IMR-90 (cell line): ENCODE data around the gene RIF1. TPM values are rescaled to one million over a fixed set of nuclear protein-coding genes. Genes with fewer than 3 reads are reported as not detected.

Experiments used
- ATAC-seq: fragments of 200-7000 bp; cut with Tn5 transposase; 2 replicates; pipeline ENCODE4 v1.9.1; 2020; ENCODE audit warnings: low read depth, mild to moderate bottlenecking, moderate library complexity
- BruUV-seq: library from RNA; stranded (reverse); fragments of 400-500 nt; replicated peaks from 2 replicates; lab custom pipeline; 2021; lab: Mats Ljungman, UMichigan
- CTCF ChIA-PET: fragments of 300-600 bp; formaldehyde crosslinking; extraction: SDS; loops from one replicate; lab custom pipeline; 2021; ENCODE audit warnings: antibody characterized with exemption; lab: Yijun Ruan, JAX
- POLR2A ChIA-PET: fragments of 300-600 bp; sonication (Branson Sonifier 250); formaldehyde crosslinking; loops from one replicate; lab custom pipeline; 2022; ENCODE audit warnings: antibody characterized with exemption; ENCODE audit not compliant: unreplicated experiment; lab: Charles Lee
- DNase-seq: peaks from one replicate; pipeline ENCODE4 v3.0.0; 2013
- H2AFZ ChIP-seq: replicated peaks from 2 replicates; pipeline ENCODE3; 2013; ENCODE audit warnings: low read length, mild to moderate bottlenecking; ENCODE audit not compliant: poor library complexity
- H2AK5ac ChIP-seq: 2 replicates; pipeline ENCODE4 v1.6.1; 2013; ENCODE audit warnings: low read depth, low read length, inconsistent platforms
- H2AK9ac ChIP-seq: replicated peaks from 2 replicates; pipeline ENCODE3; 2013; ENCODE audit warnings: mild to moderate bottlenecking, low read depth, low read length, moderate library complexity; ENCODE audit not compliant: poor library complexity
- H2BK120ac ChIP-seq: 2 replicates; pipeline ENCODE4 v1.6.1; 2013; ENCODE audit warnings: low read depth, low read length, inconsistent platforms
- H2BK15ac ChIP-seq: 3 replicates; pipeline ENCODE4 v1.6.1; 2013; ENCODE audit warnings: low read depth, low read length, inconsistent platforms
- H2BK20ac ChIP-seq: 2 replicates; pipeline ENCODE4 v1.6.1; 2013; ENCODE audit warnings: low read depth, mild to moderate bottlenecking, inconsistent platforms, low read length, moderate library complexity
- H2BK5ac ChIP-seq: 2 replicates; pipeline ENCODE4 v1.6.1; 2013; ENCODE audit warnings: mild to moderate bottlenecking, low read depth, low read length, inconsistent platforms; ENCODE audit not compliant: poor library complexity, severe bottlenecking
- H3K14ac ChIP-seq: replicated peaks from 2 replicates; pipeline ENCODE4 v1.6.1; 2013; ENCODE audit warnings: low read depth, low read length, inconsistent platforms
- H3K18ac ChIP-seq: 2 replicates; pipeline ENCODE4 v1.6.1; 2013; ENCODE audit warnings: low read depth, low read length, control low read depth
- H3K23ac ChIP-seq: 2 replicates; pipeline ENCODE4 v1.6.1; 2013; ENCODE audit warnings: low read depth, low read length, inconsistent platforms
- H3K27ac ChIP-seq: 2 replicates; pipeline ENCODE4 v1.5.1; 2013; ENCODE audit warnings: mild to moderate bottlenecking, control low read depth, low read length; ENCODE audit not compliant: insufficient read depth
- H3K27me3 ChIP-seq: 2 replicates; pipeline ENCODE4 v1.6.1; 2013; ENCODE audit warnings: low read length; ENCODE audit not compliant: control insufficient read depth, insufficient read depth
- H3K36me3 ChIP-seq: 2 replicates; pipeline ENCODE4 v1.6.1; 2013; ENCODE audit warnings: low read length, mixed read lengths; ENCODE audit not compliant: control insufficient read depth, insufficient read depth
- H3K4ac ChIP-seq: 2 replicates; pipeline ENCODE4 v1.6.1; 2013; ENCODE audit warnings: low read depth, low read length, inconsistent platforms
- H3K4me1 ChIP-seq: 2 replicates; pipeline ENCODE4 v1.6.1; 2013; ENCODE audit warnings: low read length, mixed read lengths; ENCODE audit not compliant: control insufficient read depth, insufficient read depth
- H3K4me2 ChIP-seq: 2 replicates; pipeline ENCODE4 v1.6.1; 2013; ENCODE audit warnings: low read depth, mild to moderate bottlenecking, control low read depth, low read length, moderate library complexity
- H3K4me3 ChIP-seq: 2 replicates; pipeline ENCODE4 v1.5.1; 2013; ENCODE audit warnings: low read depth, mild to moderate bottlenecking, control low read depth, low read length, moderate library complexity; ENCODE audit not compliant: insufficient read depth
- H3K56ac ChIP-seq: 2 replicates; pipeline ENCODE4 v1.6.1; 2013; ENCODE audit warnings: low read length, inconsistent platforms; ENCODE audit not compliant: insufficient read depth; ENCODE audit errors: extremely low read depth
- H3K79me1 ChIP-seq, 2 experiments: 2 replicates each; pipeline ENCODE4 v1.6.1; 2013; ENCODE audit warnings: low read length in 2 of 2, inconsistent platforms in 1 of 2, low read depth in 1 of 2
- H3K9ac ChIP-seq: 2 replicates; pipeline ENCODE4 v1.6.1; 2013; ENCODE audit warnings: low read depth, low read length, control low read depth
- H3K9me1 ChIP-seq: 2 replicates; pipeline ENCODE4 v1.6.1; 2013; ENCODE audit warnings: low read length, inconsistent platforms; ENCODE audit not compliant: insufficient read depth
- H3K9me3 ChIP-seq: 2 replicates; pipeline ENCODE4 v1.6.1; 2013; ENCODE audit warnings: low read length; ENCODE audit not compliant: control insufficient read depth, insufficient read depth
- H4K20me1 ChIP-seq: 2 replicates; pipeline ENCODE4 v1.6.1; 2013; ENCODE audit warnings: low read length, inconsistent platforms; ENCODE audit not compliant: insufficient read depth
- H4K5ac ChIP-seq: 2 replicates; pipeline ENCODE4 v1.6.1; 2013; ENCODE audit warnings: mild to moderate bottlenecking, low read depth, low read length, control low read depth
- H4K8ac ChIP-seq, 2 experiments: 2 replicates each; pipeline ENCODE4 v1.6.1; 2013; ENCODE audit warnings: low read depth in 2 of 2, low read length in 2 of 2, control low read depth in 1 of 2, inconsistent platforms in 1 of 2
- H4K91ac ChIP-seq: 2 replicates; pipeline ENCODE4 v1.6.1; 2013; ENCODE audit warnings: low read depth, low read length, inconsistent platforms; ENCODE audit not compliant: insufficient read depth
- BHLHE40 ChIP-seq: fragments of 150-350 bp; IDR thresholded peaks from 2 replicates; pipeline ENCODE4 v1.6.1; 2016; ENCODE audit warnings: mild to moderate bottlenecking, low read depth, low read length
- CEBPB ChIP-seq: IDR thresholded peaks from 2 replicates; pipeline ENCODE4 v1.6.1; 2012; ENCODE audit warnings: low read depth, low read length, improper control_type of control experiment
- CHD1 ChIP-seq: IDR thresholded peaks from 2 replicates; pipeline ENCODE4 v1.6.1; 2012; ENCODE audit warnings: low read depth, low read length, improper control_type of control experiment
- FOS ChIP-seq: fragments of 150-350 bp; IDR thresholded peaks from 2 replicates; pipeline ENCODE4 v1.6.1; 2016; ENCODE audit warnings: low read depth, low read length
- MAFK ChIP-seq: IDR thresholded peaks from 2 replicates; pipeline ENCODE4 v1.6.1; 2012; ENCODE audit warnings: low read depth, low read length, improper control_type of control experiment
- MAZ ChIP-seq: IDR thresholded peaks from 2 replicates; pipeline ENCODE4 v1.6.1; 2012; ENCODE audit warnings: low read depth, mild to moderate bottlenecking, low read length, improper control_type of control experiment, moderate library complexity, borderline replicate concordance
- MXI1 ChIP-seq: IDR thresholded peaks from 2 replicates; pipeline ENCODE4 v1.6.1; 2012; ENCODE audit warnings: low read depth, mild to moderate bottlenecking, low read length, moderate library complexity, borderline replicate concordance
- NFE2L2 ChIP-seq: fragments of 150-350 bp; IDR thresholded peaks from 2 replicates; pipeline ENCODE4 v1.6.1; 2016; ENCODE audit warnings: low read depth, mild to moderate bottlenecking, low read length
- POLR2A ChIP-seq: IDR thresholded peaks from 2 replicates; pipeline ENCODE4 v1.6.1; 2012; ENCODE audit warnings: mild to moderate bottlenecking, low read depth, low read length
- RAD21 ChIP-seq: IDR thresholded peaks from 2 replicates; pipeline ENCODE4 v1.6.1; 2012; ENCODE audit warnings: low read length, improper control_type of control experiment
- RFX5 ChIP-seq: IDR thresholded peaks from 2 replicates; pipeline ENCODE4 v1.8.0; 2012; ENCODE audit warnings: low read depth, mild to moderate bottlenecking, low read length, moderate library complexity
- SMC3 ChIP-seq: fragments of 150-350 bp; IDR thresholded peaks from 2 replicates; pipeline ENCODE4 v1.6.1; 2016; ENCODE audit warnings: low read depth, mild to moderate bottlenecking, antibody characterized with exemption, low read length, moderate library complexity
- WGBS, 2 experiments: methylation state at CpG; one replicate each; pipeline versions ENCODE4 v1.1.5 to v1.1.7; 2013; ENCODE audit warnings: missing lambda C conversion rate in 2 of 2; ENCODE audit not compliant: insufficient read length in 1 of 2; ENCODE audit errors: extremely low coverage in 2 of 2; 5-methylcytosine and 5-hydroxymethylcytosine counted together
- dilution Hi-C: fragments of 300-500 bp; cut with HindIII; formaldehyde crosslinking; loops from one replicate; pipeline ENCODE4 v1.14.3; 2018; ENCODE audit warnings: low sequenced_read_pairs; ENCODE audit not compliant: unreplicated experiment
- in situ Hi-C: fragments of 300-500 bp; cut with MboI; formaldehyde crosslinking; loops from 3 replicates; pipeline ENCODE4 v1.14.3; 2019; ENCODE audit warnings: low sequenced_read_pairs, inconsistent platforms, mixed read lengths
- intact Hi-C: fragments of 100-400 bp; cut with micrococcal nuclease; formaldehyde crosslinking; loops from 2 replicates; pipeline ENCODE4 v1.10.0; 2022
- polyA plus RNA-seq, 3 experiments: library from polyadenylated mRNA; depleted of rRNA; stranded (reverse); fragments of >200 nt; gene quantifications; 2 replicates each; pipeline ENCODE4 v1.2.3, GENCODE V29; 2012; ENCODE audit warnings: low replicate concordance in 1 of 3
- total RNA-seq: library from RNA; depleted of rRNA; stranded (reverse); fragments of >200 nt; gene quantifications from 2 replicates; pipeline ENCODE4 v1.2.3, GENCODE V29; 2012
- TF ChIP-seq, protein P1 (sequence below): fragments of 150-350 bp; IDR thresholded peaks from 2 replicates; pipeline ENCODE4 v1.6.1; 2016; ENCODE audit warnings: low read depth, mild to moderate bottlenecking, low read length, moderate library complexity, borderline replicate concordance
- TF ChIP-seq, protein P2 (sequence below): conservative IDR thresholded peaks from 2 replicates; pipeline ENCODE4 v1.5.1; 2012; ENCODE audit warnings: mild to moderate bottlenecking, low read depth, low read length, improper control_type of control experiment
- TF ChIP-seq, protein P3 (sequence below): fragments of 150-350 bp; IDR thresholded peaks from 2 replicates; pipeline ENCODE4 v1.6.1; 2017; ENCODE audit warnings: mild to moderate bottlenecking, antibody characterized with exemption, low read length, low read depth

Gene RIF1
- total and polyA plus RNA-seq, 2 of the 4 experiments (the other 2 are of a cell fraction) = 4.3 to 43.9 TPM

DNA sequence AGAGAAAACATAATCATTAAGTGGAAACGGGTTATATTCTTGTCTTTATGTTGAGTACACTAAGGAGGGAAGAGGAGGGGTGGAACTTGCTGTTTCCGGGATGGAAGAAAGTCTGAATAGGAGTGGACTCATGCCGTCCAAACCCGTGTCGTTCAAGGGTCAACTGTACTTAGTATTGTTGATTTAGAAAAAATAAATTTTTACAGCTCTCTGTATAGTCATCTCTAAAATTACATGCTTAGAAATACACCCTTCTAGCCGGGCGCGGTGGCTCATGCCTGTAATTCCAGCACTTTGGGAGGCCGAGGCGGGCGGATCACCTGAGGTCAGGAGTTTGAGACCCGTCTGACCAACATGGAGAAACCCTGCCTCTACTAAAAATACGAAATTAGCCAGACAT is 29.4 kb downstream of the RIF1 start:
- 93% methylated on average over 5 of the region's 13 CpGs; no CpG with 5 or more reads in 1 of the 2 experiments for WGBS, 2 experiments
- no peak overlapping the region for H3K4me2 ChIP-seq
- no peak overlapping the region for H3K56ac ChIP-seq
- H4K5ac ChIP-seq = no peak overlapping the region
- no peak overlapping the region for H3K9ac ChIP-seq
- TF ChIP-seq MXI1 (no peak), RFX5 (no peak), RAD21 (no peak), MAFK (no peak), FOS (no peak), NFE2L2 (no peak), BHLHE40 (no peak), CEBPB (no peak), SMC3 (no peak), MAZ (no peak), CHD1 (no peak), POLR2A (no peak)
- TF ChIP-seq, protein P1, sequence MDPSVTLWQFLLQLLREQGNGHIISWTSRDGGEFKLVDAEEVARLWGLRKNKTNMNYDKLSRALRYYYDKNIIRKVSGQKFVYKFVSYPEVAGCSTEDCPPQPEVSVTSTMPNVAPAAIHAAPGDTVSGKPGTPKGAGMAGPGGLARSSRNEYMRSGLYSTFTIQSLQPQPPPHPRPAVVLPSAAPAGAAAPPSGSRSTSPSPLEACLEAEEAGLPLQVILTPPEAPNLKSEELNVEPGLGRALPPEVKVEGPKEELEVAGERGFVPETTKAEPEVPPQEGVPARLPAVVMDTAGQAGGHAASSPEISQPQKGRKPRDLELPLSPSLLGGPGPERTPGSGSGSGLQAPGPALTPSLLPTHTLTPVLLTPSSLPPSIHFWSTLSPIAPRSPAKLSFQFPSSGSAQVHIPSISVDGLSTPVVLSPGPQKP = no peak
- TF ChIP-seq, protein P2, sequence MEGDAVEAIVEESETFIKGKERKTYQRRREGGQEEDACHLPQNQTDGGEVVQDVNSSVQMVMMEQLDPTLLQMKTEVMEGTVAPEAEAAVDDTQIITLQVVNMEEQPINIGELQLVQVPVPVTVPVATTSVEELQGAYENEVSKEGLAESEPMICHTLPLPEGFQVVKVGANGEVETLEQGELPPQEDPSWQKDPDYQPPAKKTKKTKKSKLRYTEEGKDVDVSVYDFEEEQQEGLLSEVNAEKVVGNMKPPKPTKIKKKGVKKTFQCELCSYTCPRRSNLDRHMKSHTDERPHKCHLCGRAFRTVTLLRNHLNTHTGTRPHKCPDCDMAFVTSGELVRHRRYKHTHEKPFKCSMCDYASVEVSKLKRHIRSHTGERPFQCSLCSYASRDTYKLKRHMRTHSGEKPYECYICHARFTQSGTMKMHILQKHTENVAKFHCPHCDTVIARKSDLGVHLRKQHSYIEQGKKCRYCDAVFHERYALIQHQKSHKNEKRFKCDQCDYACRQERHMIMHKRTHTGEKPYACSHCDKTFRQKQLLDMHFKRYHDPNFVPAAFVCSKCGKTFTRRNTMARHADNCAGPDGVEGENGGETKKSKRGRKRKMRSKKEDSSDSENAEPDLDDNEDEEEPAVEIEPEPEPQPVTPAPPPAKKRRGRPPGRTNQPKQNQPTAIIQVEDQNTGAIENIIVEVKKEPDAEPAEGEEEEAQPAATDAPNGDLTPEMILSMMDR = no peak
- TF ChIP-seq, protein P3, sequence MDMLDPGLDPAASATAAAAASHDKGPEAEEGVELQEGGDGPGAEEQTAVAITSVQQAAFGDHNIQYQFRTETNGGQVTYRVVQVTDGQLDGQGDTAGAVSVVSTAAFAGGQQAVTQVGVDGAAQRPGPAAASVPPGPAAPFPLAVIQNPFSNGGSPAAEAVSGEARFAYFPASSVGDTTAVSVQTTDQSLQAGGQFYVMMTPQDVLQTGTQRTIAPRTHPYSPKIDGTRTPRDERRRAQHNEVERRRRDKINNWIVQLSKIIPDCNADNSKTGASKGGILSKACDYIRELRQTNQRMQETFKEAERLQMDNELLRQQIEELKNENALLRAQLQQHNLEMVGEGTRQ = no peak
- H2AK9ac ChIP-seq = no peak overlapping the region
- no peak overlapping the region for H4K91ac ChIP-seq
- CTCF ChIA-PET = interaction anchor here (0.8 to 1.4 kb wide), 2 partner anchors 20 to 201 kb away, joined by 3 read pairs; no protein-coding TSS in a partner anchor
- peaks cover 31% of the 10 kb centered on the region for H3K36me3 ChIP-seq
- H3K23ac ChIP-seq = no peak overlapping the region
- H3K9me1 ChIP-seq = no peaks in the 10 kb centered on the region
- no peak overlapping the region for H2BK120ac ChIP-seq
- H3K18ac ChIP-seq = no peak overlapping the region
- H2AFZ ChIP-seq = no peak overlapping the region
- in situ Hi-C loops (loop anchor here (25.0 kb wide), 1 partner anchor 1852 kb away; the partner anchor contains the start of gene MMADHC), dilution Hi-C loops (no loop called here), intact Hi-C loops (no loop called here)
- no peak overlapping the region for H2BK20ac ChIP-seq
- no peaks in the 10 kb centered on the region for H3K9me3 ChIP-seq
- H3K4me1 ChIP-seq = no peaks in the 10 kb centered on the region
- H4K20me1 ChIP-seq = no peaks in the 10 kb centered on the region
- no peak for DNase-seq
- POLR2A ChIA-PET = interaction anchor here (0.5 kb wide), 1 partner anchor 21 kb away, joined by 6 read pairs; no protein-coding TSS in a partner anchor
- no peak overlapping the region for H2AK5ac ChIP-seq
- no TSS peak for BruUV-seq
- ATAC-seq = no peak
- H3K79me1 ChIP-seq = peaks cover 10 to 11% of the 10 kb centered on the region in 2 experiments
- no peak overlapping the region for H2BK15ac ChIP-seq
- H3K4me3 ChIP-seq = no peak overlapping the region
- no peak overlapping the region for H3K4ac ChIP-seq
- H3K14ac ChIP-seq = no peak overlapping the region
- H4K8ac ChIP-seq = no peak overlapping the region
- no peaks in the 10 kb centered on the region for H3K27me3 ChIP-seq
- no peak overlapping the region for H2BK5ac ChIP-seq
- no peak overlapping the region for H3K27ac ChIP-seq
